SJCRH30 (cell line): Measurements from ENCODE around the gene TM7SF2. TPM values are rescaled to one million over a fixed set of nuclear protein-coding genes. Genes with fewer than 3 reads are reported as not detected.

Experiments
- DNase-seq, 2 experiments: peaks; one replicate each; pipeline ENCODE4 v3.0.0-alpha.2; 2015 to 2020
- H3K27ac ChIP-seq: fragments of 250-450 bp; sonication (Bioruptor Pico); 2 replicates; pipeline ENCODE4 v1.5.1; 2020; ENCODE audit warnings: mild to moderate bottlenecking, moderate library complexity
- H3K27me3 ChIP-seq: fragments of 250-450 bp; sonication (Bioruptor Pico); 2 replicates; pipeline ENCODE4 v1.5.1; 2020; ENCODE audit warnings: mild to moderate bottlenecking, moderate library complexity
- H3K36me3 ChIP-seq: fragments of 250-450 bp; sonication (Bioruptor Pico); 2 replicates; pipeline ENCODE4 v1.5.1; 2020; ENCODE audit warnings: mild to moderate bottlenecking, moderate library complexity
- H3K4me1 ChIP-seq: fragments of 250-450 bp; sonication (Bioruptor Pico); 2 replicates; pipeline ENCODE4 v1.5.1; 2020; ENCODE audit warnings: mild to moderate bottlenecking, moderate library complexity
- H3K4me3 ChIP-seq: fragments of 250-450 bp; sonication (Bioruptor Pico); 2 replicates; pipeline ENCODE4 v1.5.1; 2020; ENCODE audit warnings: mild to moderate bottlenecking, moderate library complexity
- H3K9me3 ChIP-seq: fragments of 250-450 bp; sonication (Bioruptor Pico); replicated peaks from 2 replicates; pipeline ENCODE4 v1.5.1; 2020; ENCODE audit warnings: mild to moderate bottlenecking, moderate library complexity
- total RNA-seq: library from RNA; depleted of rRNA; stranded (reverse); fragments of >200 nt; shearing (Covaris generic); gene quantifications from 2 replicates; pipeline ENCODE4 v1.2.3, GENCODE V29; 2014

The TM7SF2 gene
- total RNA-seq, 1 experiment from 2014 or later, result 3.7 TPM

GRCh38 chr11:65083834-65084597 lies 27.7 kb upstream of the TM7SF2 start, which contains the start of the genes CDCA5 and ZFPL1:
Gene CDCA5 (minus strand): TSS chr11:65084040. CDS start chr11:65083978, 62 bp downstream.
Gene ZFPL1 (plus strand): TSS chr11:65084222. CDS start chr11:65084699, 477 bp downstream.
- no peaks in the 10 kb centered on the region for H3K27me3 ChIP-seq
- peaks cover 28% of the 10 kb centered on the region for H3K36me3 ChIP-seq
- peaks cover 5% of the 10 kb centered on the region for H3K4me1 ChIP-seq
- H3K4me3 ChIP-seq, result peak within 1 kb of the TSS; percentile 84
- peak; percentile 93 to 95 for DNase-seq
- H3K9me3 ChIP-seq, result no peaks in the 10 kb centered on the region
- peak within 1 kb of the TSS; percentile 83 for H3K27ac ChIP-seq

DNA sequence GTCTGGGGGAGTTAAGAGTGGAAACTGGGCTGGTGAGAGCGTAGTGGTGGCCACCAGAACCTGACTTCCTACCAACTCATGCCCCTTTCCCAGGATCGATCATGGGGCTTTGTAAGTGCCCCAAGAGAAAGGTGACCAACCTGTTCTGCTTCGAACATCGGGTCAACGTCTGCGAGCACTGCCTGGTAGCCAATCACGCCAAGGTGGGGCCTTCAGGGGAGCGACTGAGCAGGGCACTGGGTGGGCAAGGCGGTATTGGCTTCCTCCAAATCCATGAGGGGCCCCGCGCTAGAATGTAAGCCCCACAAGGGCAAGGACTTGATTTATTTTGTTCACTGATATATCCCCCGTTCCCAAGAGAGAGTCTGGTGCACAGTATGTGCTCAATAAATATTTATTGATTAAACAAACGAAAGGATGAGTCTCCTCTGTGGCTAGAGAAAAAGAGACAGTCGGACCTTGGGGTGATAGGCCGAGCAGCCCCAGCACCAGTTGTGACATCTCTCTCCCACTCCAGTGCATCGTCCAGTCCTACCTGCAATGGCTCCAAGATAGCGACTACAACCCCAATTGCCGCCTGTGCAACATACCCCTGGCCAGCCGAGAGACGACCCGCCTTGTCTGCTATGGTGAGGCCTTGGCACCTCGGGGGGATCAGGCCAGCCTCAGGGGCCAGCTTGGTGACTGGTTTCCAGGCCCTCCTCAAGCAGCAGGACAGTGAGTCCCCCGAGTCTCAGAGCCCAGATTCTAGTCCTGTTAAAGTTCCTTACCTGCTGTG lies 26.9 kb upstream of the TM7SF2 start:
- peaks cover 5% of the 10 kb centered on the region for H3K4me1 ChIP-seq
- H3K9me3 ChIP-seq, result no peaks in the 10 kb centered on the region
- no peaks in the 10 kb centered on the region for H3K27me3 ChIP-seq
- H3K36me3 ChIP-seq, result peaks cover 22% of the 10 kb centered on the region
- H3K27ac ChIP-seq, result peak overlapping the region; percentile 83
- no peak for DNase-seq
- H3K4me3 ChIP-seq, result peak overlapping the region; percentile 84

- H3K27me3 ChIP-seq, result no peaks in the 10 kb centered on the region
- H3K36me3 ChIP-seq, result peaks cover 18% of the 10 kb centered on the region
- no peaks in the 10 kb centered on the region for H3K9me3 ChIP-seq
- DNase-seq, result no peak
- H3K4me1 ChIP-seq, result peaks cover 5% of the 10 kb centered on the region
- no peak overlapping the region for H3K27ac ChIP-seq
- no peak overlapping the region for H3K4me3 ChIP-seq
Measured at GRCh38 chr11:65085446-65085845, 26.2 kb upstream of the TM7SF2 start.

DNA sequence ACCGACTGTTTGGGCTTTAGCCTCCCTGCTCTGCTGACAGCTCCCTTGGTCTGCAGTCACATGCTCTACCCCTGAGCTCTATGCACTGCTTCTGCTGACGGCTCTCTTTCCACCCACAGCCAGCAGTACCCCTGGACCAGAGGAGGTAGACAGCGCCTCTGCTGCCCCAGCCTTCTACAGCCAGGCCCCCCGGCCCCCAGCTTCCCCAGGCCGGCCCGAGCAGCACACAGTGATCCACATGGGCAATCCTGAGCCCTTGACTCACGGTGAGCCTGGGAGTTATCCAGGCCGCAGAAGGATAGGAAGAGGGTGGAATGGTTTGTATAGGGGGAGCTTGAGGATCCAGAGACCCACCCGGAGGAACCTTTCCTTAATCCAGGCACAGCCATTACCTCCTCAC lies 24.9 kb upstream of the TM7SF2 start:
- no peak for DNase-seq
- peaks cover 5% of the 10 kb centered on the region for H3K4me1 ChIP-seq
- H3K27ac ChIP-seq, result no peak overlapping the region
- peaks cover 8% of the 10 kb centered on the region; the same call in 1 of the 2 replicates for H3K36me3 ChIP-seq
- no peaks in the 10 kb centered on the region for H3K27me3 ChIP-seq
- no peaks in the 10 kb centered on the region for H3K9me3 ChIP-seq
- H3K4me3 ChIP-seq, result no peak overlapping the region

DNA sequence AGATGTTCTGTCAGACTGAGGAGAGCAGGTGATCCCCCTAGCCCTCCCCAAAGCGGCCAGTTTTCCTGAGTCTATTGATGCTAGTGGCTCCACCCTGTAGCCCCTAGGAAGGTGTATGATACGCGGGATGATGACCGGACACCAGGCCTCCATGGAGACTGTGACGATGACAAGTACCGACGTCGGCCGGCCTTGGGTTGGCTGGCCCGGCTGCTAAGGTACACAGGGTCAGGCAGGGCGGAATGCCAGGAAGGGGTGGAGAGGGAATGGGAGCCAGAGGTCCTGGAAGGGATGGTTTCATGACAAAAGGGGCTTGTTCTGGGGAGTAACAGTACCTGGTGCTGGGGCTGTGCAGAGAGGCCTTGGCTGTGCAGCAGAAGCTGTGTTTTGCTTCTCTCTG lies 24.5 kb upstream of the TM7SF2 start:
- Histone ChIP-seq H3K4me1 (peaks cover 5% of the 10 kb centered on the region), H3K4me3 (no peak overlapping the region), H3K27ac (no peak overlapping the region), H3K27me3 (no peaks in the 10 kb centered on the region), H3K36me3 (peaks cover 6% of the 10 kb centered on the region; the same call in 1 of the 2 replicates), H3K9me3 (no peaks in the 10 kb centered on the region)
- no peak for DNase-seq

GRCh38 chr11:65087827-65088226 lies 23.8 kb upstream of the TM7SF2 start:
- Histone ChIP-seq H3K4me3 (no peak overlapping the region), H3K9me3 (no peaks in the 10 kb centered on the region), H3K27ac (no peak overlapping the region), H3K36me3 (peaks cover 1% of the 10 kb centered on the region; the same call in 1 of the 2 replicates), H3K4me1 (peaks cover 1% of the 10 kb centered on the region), H3K27me3 (no peaks in the 10 kb centered on the region)
- DNase-seq, result no peak

GRCh38 chr11:65089621-65090020 lies 22.1 kb upstream of the TM7SF2 start:
- Histone ChIP-seq H3K27me3 (no peaks in the 10 kb centered on the region), H3K4me1 (no peaks in the 10 kb centered on the region), H3K4me3 (no peak overlapping the region), H3K9me3 (no peaks in the 10 kb centered on the region), H3K27ac (no peak overlapping the region), H3K36me3 (no peaks in the 10 kb centered on the region)
- no peak for DNase-seq

DNA sequence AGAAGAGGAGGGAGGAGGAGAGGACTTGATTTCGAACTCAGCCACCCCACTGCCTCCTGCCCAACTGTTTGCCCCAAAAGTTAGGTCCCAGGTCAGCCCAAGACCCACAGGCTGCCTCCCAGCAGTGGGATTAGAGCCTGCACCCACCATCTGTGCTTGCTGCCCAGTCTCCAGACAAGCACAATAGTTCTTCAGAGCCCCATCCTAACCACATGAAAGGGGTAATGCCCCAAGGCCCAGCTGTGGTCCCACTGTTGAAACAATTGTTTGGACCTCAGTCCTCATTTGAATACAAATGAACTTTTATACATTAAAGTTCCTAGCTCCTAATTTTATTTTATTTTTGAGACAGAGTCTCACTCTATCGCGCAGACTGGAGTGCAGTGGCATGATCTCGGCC lies 21.0 kb upstream of the TM7SF2 start:
- no peak for DNase-seq
- H3K4me1 ChIP-seq, result 0 out of 2 replicates have a peak, but pooled peaks cover under 1% of the 10 kb centered on the region
- H3K27ac ChIP-seq, result no peak overlapping the region
- H3K27me3 ChIP-seq, result no peaks in the 10 kb centered on the region
- no peaks in the 10 kb centered on the region for H3K9me3 ChIP-seq
- no peaks in the 10 kb centered on the region for H3K36me3 ChIP-seq
- no peak overlapping the region for H3K4me3 ChIP-seq

DNA sequence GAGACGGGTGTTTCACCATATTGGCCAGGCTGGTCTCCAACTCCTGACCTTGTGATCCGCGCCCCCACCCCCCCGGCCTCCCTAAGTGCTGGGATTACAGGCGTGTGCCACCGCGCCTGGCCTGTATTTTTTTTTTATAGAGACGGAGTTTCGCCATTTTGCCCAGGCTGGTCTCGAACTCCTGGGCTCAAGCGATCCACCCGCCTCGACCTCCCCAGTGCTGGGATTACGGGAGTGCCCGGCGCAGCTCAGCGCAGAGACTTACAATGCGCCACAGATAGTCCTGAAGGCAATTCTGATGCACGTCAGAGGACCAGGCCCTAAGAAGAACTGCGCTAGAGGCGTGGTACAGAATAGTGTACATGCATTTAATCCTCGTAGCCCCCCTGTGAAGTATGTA lies 16.2 kb upstream of the TM7SF2 start:
- Histone ChIP-seq H3K27me3 (no peaks in the 10 kb centered on the region), H3K4me3 (peak overlapping the region; percentile 99), H3K4me1 (peaks cover 2% of the 10 kb centered on the region; the same call in 1 of the 2 replicates), H3K9me3 (no peaks in the 10 kb centered on the region), H3K27ac (peak overlapping the region; percentile 80), H3K36me3 (no peaks in the 10 kb centered on the region)
- DNase-seq, result no peak

- no peaks in the 10 kb centered on the region for H3K27me3 ChIP-seq
- no peaks in the 10 kb centered on the region for H3K36me3 ChIP-seq
- peaks cover 3% of the 10 kb centered on the region for H3K4me1 ChIP-seq
- peak within 1 kb of the TSS; percentile 99 for H3K4me3 ChIP-seq
- DNase-seq, result peak; percentile 89 to 93
- H3K9me3 ChIP-seq, result no peaks in the 10 kb centered on the region
- peak within 1 kb of the TSS; percentile 80 for H3K27ac ChIP-seq
Measured at GRCh38 chr11:65095974-65096806, 15.5 kb upstream of the TM7SF2 start, which contains the start of gene VPS51. Gene VPS51 (plus strand): TSS chr11:65096214. CDS start chr11:65096251, 37 bp downstream.

DNA sequence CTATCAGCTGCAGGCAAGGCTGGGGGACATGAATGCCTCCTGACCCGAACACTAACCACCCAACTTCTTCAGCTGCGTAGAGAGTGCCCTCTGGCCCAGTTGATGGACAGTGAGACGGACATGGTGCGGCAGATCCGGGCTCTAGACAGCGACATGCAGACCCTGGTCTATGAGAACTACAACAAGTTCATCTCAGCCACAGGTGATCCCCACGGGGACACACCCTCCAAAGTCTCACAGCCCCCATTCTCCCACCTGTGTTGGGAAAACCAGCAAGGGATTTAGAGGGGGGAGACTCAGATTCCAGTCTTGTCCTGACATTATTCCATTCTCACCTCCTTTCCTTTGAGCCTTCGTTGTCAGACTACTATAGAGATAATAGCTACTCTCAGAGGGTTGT lies 14.7 kb upstream of the TM7SF2 start:
- H3K36me3 ChIP-seq, result no peaks in the 10 kb centered on the region
- no peak for DNase-seq
- peak overlapping the region; percentile 99 for H3K4me3 ChIP-seq
- H3K4me1 ChIP-seq, result peaks cover 6% of the 10 kb centered on the region
- H3K27ac ChIP-seq, result no peak overlapping the region
- no peaks in the 10 kb centered on the region for H3K9me3 ChIP-seq
- H3K27me3 ChIP-seq, result no peaks in the 10 kb centered on the region

- no peak for DNase-seq
- H3K4me3 ChIP-seq, result no peak overlapping the region
- no peak overlapping the region for H3K27ac ChIP-seq
- no peaks in the 10 kb centered on the region for H3K36me3 ChIP-seq
- H3K9me3 ChIP-seq, result no peaks in the 10 kb centered on the region
- peaks cover 12% of the 10 kb centered on the region for H3K4me1 ChIP-seq
- no peaks in the 10 kb centered on the region for H3K27me3 ChIP-seq
Measured at GRCh38 chr11:65100674-65101350, 10.9 kb upstream of the TM7SF2 start.

DNA sequence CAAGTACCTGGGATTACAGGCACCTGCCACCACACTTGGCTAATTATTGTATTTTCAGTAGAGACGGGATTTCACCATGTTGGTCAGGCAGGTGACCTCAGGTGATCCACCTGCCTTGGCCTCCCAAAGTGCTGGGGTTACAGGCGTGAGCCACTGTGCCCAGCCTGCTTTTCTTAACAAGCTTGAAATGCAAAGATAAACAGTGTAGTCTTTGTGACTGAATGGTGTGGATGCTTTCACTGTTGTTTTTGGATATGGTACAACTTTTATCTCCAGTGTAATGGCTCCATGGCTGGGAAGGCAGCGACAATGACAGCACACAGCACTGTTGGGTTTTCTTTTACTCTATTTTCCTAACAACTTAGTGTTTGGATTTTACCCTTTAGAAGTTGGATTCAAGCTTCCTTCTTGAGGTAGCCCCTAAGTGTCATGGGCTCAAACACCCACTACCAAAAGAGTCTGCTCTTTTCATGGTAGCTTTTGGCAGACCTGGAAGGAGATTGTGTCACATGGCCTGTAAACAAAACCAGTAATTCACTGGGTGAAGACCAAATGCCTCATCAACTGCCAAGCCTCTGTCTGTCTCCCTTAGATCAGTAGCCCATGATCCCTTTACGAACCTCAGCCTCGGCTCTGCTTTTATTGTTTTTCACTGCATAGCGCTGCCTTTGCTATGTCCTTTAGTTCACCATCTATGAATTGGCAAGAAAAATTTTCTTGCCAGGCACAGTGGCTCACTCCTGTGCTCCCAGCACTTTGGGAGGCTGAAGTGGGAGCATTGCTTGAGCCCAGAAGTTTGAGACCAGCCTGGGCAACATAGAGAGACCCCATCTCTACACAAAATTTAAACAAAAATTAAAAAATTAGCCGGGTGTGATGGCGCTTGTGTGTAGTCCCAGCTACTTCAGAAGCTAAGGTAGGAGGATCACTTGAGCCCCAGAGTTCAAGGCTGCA lies 9.3 kb upstream of the TM7SF2 start:
- Histone ChIP-seq H3K27ac (peak overlapping the region; percentile 50), H3K27me3 (no peaks in the 10 kb centered on the region), H3K9me3 (no peaks in the 10 kb centered on the region), H3K4me1 (peaks cover 12% of the 10 kb centered on the region; the same call in 1 of the 2 replicates), H3K36me3 (no peaks in the 10 kb centered on the region), H3K4me3 (no peak overlapping the region)
- DNase-seq, result peak in 1 of 2 experiments; percentile 50
